GM12891 (cell line): ENCODE results near the gene ARAP2.

Experiments
- PAX5 ChIP-seq: IDR thresholded peaks from 2 replicates; pipeline ENCODE4 v1.6.1; 2011; ENCODE audit warnings: low read length, moderate library complexity, mild to moderate bottlenecking; ENCODE audit not compliant: insufficient read depth, severe bottlenecking
- POLR2A ChIP-seq: IDR thresholded peaks from 2 replicates; pipeline ENCODE4 v1.6.1; 2011; ENCODE audit warnings: low read depth, low read length, control low read depth
- POLR2AphosphoS5 ChIP-seq: IDR thresholded peaks from 2 replicates; pipeline ENCODE4 v1.6.1; 2011; ENCODE audit warnings: low read depth, low read length, control low read depth
- POU2F2 ChIP-seq: IDR thresholded peaks from 2 replicates; pipeline ENCODE4 v1.6.1; 2011; ENCODE audit warnings: low read depth, mild to moderate bottlenecking, control low read depth, low read length, moderate library complexity
- SPI1 ChIP-seq: IDR thresholded peaks from 2 replicates; pipeline ENCODE4 v1.6.1; 2011; ENCODE audit warnings: low read depth, low read length, control low read depth
- TAF1 ChIP-seq: IDR thresholded peaks from 2 replicates; pipeline ENCODE4 v1.6.1; 2011; ENCODE audit warnings: low read depth, low read length, control low read depth

- TF ChIP-seq TAF1 (no peak), POLR2A (no peak), POLR2AphosphoS5 (no peak), SPI1 (no peak), PAX5 (no peak), POU2F2 (no peak)
Measured at GRCh38 chr4:36278789-36279188, 34.5 kb upstream of the ARAP2 start.
